NB4 (cell line): ENCODE measurements around the gene TMEM121.
"Not testable (repeated sequence)": the region's sequence is repeated elsewhere in the genome, so short reads cannot be mapped to it uniquely, and the experiment has no call there.

ENCODE experiments used
- DNase-seq: peaks from one replicate; pipeline ENCODE4 v3.0.0; 2010; ENCODE audit warnings: low read depth
- H3K4me3 ChIP-seq: one replicate; pipeline ENCODE4 v1.5.1; 2011; ENCODE audit warnings: mild to moderate bottlenecking, low read depth, low read length, moderate library complexity
- MYC ChIP-seq: IDR thresholded peaks from 2 replicates; pipeline ENCODE4 v1.6.1; 2011; ENCODE audit warnings: low read depth, low read length
- POLR2A ChIP-seq: IDR thresholded peaks from 2 replicates; pipeline ENCODE4 v1.6.1; 2011; ENCODE audit warnings: mild to moderate bottlenecking; ENCODE audit not compliant: insufficient read length; ENCODE audit errors: extremely low read depth
- TF ChIP-seq, protein P1 (sequence below): IDR thresholded peaks from 2 replicates; pipeline ENCODE4 v1.6.1; 2011; ENCODE audit warnings: low read depth, low read length
- TF ChIP-seq, protein P2 (sequence below): IDR thresholded peaks from one replicate; pipeline ENCODE4 v1.5.1; 2012; ENCODE audit warnings: low read depth, low read length

Gene TMEM121

DNA sequence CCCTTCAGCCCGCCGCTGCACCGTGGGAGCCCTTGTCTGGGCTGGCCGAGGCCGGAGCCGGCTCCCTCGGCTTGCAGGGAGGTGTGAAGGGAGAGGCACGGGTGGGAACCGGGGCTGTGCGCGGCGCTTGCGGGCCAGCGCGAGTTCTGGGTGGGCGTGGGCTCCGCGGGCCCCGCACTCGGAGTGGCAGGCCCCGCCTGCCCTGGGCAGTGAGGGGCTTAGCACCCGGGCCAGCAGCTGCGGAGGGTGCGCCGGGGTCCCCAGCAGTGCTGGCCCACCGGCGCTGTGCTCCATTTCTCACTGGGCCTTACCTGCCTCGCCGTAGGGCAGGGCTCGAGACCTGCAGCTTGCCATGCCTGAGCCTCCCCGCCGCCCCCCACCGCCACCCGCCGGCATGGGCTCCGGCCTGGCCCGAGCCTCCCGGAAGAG is 21.4 kb downstream of the TMEM121 start:
- TF ChIP-seq, protein P1, sequence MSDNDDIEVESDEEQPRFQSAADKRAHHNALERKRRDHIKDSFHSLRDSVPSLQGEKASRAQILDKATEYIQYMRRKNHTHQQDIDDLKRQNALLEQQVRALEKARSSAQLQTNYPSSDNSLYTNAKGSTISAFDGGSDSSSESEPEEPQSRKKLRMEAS = no peak
- TF ChIP-seq POLR2A (no peak), MYC (no peak)
- TF ChIP-seq, protein P2, sequence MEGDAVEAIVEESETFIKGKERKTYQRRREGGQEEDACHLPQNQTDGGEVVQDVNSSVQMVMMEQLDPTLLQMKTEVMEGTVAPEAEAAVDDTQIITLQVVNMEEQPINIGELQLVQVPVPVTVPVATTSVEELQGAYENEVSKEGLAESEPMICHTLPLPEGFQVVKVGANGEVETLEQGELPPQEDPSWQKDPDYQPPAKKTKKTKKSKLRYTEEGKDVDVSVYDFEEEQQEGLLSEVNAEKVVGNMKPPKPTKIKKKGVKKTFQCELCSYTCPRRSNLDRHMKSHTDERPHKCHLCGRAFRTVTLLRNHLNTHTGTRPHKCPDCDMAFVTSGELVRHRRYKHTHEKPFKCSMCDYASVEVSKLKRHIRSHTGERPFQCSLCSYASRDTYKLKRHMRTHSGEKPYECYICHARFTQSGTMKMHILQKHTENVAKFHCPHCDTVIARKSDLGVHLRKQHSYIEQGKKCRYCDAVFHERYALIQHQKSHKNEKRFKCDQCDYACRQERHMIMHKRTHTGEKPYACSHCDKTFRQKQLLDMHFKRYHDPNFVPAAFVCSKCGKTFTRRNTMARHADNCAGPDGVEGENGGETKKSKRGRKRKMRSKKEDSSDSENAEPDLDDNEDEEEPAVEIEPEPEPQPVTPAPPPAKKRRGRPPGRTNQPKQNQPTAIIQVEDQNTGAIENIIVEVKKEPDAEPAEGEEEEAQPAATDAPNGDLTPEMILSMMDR = no peak
- no peak for DNase-seq

DNA sequence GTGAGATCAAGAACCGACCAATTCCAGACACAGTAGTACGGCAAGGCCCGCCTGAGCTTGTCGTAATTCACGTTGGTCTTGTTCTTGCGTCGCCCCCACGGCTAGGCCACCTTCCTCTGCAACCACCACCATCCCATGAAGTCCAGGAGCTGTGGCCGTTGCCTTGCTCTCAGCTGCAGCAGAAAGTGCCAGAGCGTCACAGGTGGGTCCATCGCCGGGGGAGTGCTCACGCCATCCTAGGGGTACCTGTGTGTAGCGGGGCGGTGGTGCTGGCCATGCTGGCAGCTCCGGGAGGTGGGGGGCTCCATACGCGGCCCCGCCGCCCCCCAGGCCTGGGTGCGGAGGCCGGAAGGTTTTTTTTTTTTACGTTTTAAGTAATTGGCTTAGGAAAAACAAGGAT is 23.1 kb downstream of the TMEM121 start:
- no peak for DNase-seq
- H3K4me3 ChIP-seq = no peak overlapping the region
- TF ChIP-seq, protein P2 = no peak
- TF ChIP-seq MYC (no peak), POLR2A (no peak)
- TF ChIP-seq, protein P1 = no peak

More for the DNA sequence above, 21.4 kb downstream of the TMEM121 start:
- no peak overlapping the region for H3K4me3 ChIP-seq

DNA sequence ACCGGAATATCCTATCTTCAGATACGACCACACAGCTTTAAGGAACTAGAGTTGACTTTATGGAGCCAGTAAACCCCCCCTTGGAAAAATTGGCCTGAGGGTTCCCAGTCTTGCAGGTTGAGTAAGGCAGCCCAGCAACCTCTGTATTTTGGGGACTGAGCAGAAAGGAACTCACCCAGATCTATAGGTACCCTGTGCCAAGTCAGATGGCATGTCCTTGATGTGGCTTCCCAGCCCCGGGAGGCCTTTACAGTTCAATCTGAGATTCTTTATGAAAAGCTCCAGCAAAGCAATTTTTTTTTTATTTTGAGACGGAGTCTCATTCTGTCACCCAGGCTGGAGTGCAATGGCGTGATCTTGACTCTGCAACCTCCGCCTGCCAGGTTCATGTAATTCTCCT is 27.6 kb downstream of the TMEM121 start:
- no peak for TF ChIP-seq POLR2A
- TF ChIP-seq, protein P1 = no peak
- TF ChIP-seq, protein P2 = no peak
- no peak for DNase-seq
- H3K4me3 ChIP-seq = no peak overlapping the region

DNA sequence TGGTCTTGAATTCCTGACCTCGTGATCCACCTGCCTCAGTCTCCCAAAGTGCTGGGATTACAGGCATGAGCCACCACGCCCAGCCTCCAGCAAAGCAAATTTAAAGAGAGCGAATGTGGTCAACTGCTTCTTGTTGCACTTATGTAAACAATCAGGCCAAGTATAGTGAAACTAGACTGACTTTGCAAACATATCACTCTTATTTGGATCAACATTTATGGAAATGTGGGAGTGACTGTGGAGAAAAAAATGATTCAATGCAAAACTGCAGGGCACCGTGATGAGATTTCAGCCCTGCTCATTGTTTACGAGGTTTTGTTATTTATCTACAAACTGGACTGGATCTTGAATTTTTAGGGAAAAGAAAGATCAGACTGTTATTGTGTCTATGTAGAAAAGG is 28.1 kb downstream of the TMEM121 start:
- H3K4me3 ChIP-seq = no peak overlapping the region
- TF ChIP-seq, protein P1 = no peak
- no peak for TF ChIP-seq MYC
- no peak for TF ChIP-seq POLR2A
- TF ChIP-seq, protein P2 = no peak
- DNase-seq = no peak

DNA sequence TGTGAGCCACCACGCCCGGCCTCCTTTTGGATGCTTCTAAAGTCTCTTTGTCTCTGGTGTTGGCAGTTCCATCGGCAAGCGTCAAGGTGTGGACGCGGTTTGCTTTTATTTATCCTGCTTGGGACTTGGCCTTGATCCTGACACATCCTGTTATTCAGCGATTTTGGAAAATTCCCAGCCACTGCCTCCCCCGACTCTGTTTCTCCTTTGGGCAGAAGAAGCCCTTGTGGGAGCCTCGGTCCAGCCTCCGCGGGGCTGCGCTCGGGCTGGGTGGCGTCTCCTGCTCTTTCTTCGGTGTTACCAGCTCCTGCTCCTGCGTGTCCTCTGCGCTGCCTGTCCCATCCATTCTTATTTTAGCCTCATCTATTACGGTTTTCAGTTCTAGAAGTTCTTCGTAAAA is 31.3 kb downstream of the TMEM121 start:
- not testable (repeated sequence) for DNase-seq, H3K4me3 ChIP-seq

DNA sequence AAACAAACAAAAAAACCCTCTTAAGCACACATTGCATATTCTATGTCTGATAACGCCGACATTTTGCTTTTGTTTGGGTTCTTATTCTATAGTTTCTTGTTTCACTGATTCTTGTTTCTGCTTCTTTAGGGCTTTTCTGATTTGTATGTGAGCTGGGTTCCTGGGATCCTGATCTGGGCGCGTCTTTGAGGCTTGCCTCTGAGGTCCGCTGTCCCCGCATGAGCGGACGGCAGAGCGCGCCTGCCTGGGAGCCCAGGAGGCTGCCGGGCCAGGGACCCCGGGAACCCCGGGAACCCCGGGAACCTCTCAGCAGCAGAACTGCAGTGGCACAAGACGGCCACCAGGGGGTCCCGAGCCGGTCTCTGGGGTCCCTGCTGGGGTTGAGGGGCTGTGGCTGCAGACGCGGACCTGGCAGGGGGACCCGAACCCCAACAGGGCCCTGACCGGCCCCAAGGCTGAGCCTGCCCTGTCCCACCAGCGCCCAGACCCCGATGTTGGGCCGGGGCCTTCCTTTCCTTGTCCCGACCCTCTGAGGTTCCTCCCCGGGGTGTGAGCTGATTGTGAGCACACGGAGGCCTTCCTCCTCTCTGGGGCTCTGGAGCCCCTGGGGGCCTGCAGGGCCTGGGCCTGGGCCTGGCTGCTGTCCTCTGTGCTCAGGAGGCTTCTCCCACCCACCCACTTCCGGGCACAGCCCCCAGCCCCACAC is 32.2 kb downstream of the TMEM121 start:
- DNase-seq = peak; percentile 35
- H3K4me3 ChIP-seq = not testable (repeated sequence)

DNA sequence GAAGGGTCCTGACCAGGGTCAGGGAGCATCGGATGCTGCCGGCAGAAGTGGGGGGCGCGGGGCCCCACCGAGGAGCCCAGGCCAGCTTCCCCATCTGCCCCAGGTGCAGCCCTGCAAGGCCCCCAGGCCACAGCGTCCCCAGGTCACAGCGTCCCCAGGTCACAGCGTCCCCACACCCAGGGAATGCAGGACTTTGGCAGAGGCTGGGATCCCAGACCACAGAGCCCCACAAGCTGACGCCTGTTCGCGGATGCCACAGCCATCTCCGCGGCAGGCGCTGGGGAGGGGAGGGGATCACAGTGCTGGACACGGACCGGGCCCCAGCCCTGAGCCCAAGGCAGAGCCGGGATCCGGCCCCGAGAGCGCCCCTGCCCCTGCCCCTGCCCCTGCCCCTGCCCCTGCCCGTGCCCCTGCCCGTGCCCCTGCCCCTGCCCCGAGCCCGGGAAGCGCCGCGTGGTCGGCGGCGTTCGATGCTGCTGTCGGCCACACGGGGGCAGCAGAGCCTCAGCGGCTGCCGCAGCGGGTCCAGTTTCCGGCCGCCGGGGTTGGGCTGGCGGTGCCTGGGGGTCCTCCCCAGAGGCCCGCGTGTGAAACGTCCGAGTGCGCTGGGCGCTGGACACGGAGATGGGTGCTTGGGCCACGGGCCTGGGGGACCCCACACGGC is 33.1 kb downstream of the TMEM121 start:
- not testable (repeated sequence) for H3K4me3 ChIP-seq
- peak; percentile 30 for DNase-seq

DNA sequence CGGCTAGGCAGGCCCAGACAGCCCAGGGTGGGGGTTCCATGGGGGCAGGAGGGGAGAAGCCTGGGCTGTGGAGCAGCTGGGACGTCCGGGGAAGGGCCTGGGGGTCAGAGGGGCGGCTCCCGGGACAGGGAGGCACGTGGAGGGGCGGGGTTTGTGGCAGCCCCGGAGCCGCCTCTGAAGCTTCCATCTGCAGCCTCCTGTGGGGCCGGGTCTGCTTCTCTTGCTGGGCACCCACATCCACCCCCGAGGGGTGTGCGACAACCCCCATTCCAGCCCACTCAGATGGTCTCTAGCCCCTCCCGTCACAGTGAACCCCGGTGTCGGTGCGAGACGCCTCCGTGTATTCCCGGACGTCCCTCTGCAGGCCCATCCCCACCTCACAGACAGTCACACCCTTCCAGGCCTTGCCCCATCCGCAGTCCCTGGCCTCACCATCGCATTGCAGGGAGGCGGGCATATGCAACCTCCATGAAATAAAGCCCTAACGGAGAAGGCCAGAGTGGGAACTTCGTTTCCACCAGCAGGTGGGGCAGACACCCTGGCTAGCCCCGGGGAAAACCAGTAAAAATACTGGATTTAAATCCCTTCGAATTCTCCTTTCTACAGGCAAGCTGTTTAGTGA is 33.8 kb downstream of the TMEM121 start:
- not testable (repeated sequence) for H3K4me3 ChIP-seq, DNase-seq

DNA sequence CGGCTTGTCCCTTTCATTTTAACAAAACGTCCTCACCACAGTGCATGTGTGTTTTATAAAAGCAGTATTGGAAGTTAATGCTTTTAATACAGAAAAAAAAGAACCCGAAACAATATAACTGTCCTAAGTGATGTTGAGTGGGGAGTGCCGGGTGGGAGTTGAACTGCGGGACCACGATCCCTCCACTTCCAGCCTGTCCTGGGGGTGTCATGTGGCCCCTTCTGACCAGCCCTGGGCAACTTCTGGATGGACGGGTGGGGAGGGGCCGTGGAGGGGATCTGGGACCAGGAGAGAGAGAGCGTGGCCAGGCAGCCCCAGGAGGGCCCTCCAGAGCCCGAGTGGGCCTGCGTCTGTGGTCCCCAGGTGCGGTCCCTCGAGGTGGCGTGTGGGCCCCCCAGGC is 35.0 kb downstream of the TMEM121 start:
- not testable (repeated sequence) for H3K4me3 ChIP-seq, DNase-seq
